Testis (tissue), 2 donors: Measurements from ENCODE around the gene MND1.

Source experiments
- POLR2A ChIP-seq: fragments of 450-650 bp; IDR thresholded peaks from one replicate; pipeline ENCODE4 v1.6.1; 2017; ENCODE audit warnings: antibody characterized with exemption, mild to moderate bottlenecking, moderate library complexity
- TF ChIP-seq, protein P1 (sequence below), 3 experiments: fragments of 450-650 bp in 2 of 3; fragments of 200-600 bp in 1 of 3; sonication (generic) in 1 of 3; IDR thresholded peaks; one replicate each; pipeline ENCODE4 v1.5.1; 2016 to 2019; ENCODE audit warnings: antibody characterized with exemption in 3 of 3, mild to moderate bottlenecking in 2 of 3, moderate library complexity in 1 of 3

DNA sequence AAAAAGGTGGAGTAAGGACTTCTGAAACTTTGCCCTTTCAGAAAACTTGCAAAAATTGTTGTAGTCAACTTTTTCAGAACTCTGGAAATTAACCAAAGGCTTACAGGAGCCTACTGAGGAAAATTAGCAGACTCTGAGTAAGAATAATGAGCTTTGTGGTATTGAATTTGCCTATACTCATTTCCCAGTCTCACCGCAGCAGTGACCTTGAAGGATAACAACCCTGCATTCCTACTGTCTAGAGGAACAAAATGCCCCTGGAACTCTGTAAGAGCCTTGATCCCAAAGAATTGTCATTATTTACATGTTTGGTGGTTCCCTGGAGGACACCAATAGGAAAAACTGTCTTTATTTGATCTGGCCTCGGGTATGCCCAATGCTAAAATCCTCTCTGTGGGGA is 57.9 kb downstream of the MND1 start:
- TF ChIP-seq, protein P1, sequence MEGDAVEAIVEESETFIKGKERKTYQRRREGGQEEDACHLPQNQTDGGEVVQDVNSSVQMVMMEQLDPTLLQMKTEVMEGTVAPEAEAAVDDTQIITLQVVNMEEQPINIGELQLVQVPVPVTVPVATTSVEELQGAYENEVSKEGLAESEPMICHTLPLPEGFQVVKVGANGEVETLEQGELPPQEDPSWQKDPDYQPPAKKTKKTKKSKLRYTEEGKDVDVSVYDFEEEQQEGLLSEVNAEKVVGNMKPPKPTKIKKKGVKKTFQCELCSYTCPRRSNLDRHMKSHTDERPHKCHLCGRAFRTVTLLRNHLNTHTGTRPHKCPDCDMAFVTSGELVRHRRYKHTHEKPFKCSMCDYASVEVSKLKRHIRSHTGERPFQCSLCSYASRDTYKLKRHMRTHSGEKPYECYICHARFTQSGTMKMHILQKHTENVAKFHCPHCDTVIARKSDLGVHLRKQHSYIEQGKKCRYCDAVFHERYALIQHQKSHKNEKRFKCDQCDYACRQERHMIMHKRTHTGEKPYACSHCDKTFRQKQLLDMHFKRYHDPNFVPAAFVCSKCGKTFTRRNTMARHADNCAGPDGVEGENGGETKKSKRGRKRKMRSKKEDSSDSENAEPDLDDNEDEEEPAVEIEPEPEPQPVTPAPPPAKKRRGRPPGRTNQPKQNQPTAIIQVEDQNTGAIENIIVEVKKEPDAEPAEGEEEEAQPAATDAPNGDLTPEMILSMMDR (IDR thresholded peaks at IDR 0.05) = no peak
- TF ChIP-seq POLR2A = no peak
